Stomach (tissue), 4 donors: ENCODE data around the gene CAPN2.

Experiments
- CTCF ChIP-seq, 7 experiments: fragments of 450-650 bp in 4 of 7; fragments of 200-600 bp in 3 of 7; sonication (generic) in 3 of 7; IDR thresholded peaks; one replicate each; pipeline ENCODE4 v1.5.1; 2016 to 2019; ENCODE audit warnings: antibody characterized with exemption in 7 of 7, control low read depth in 2 of 7, mild to moderate bottlenecking in 1 of 7
- EP300 ChIP-seq: sonication (generic); formaldehyde crosslinking; IDR thresholded peaks from one replicate; pipeline ENCODE4 v1.6.1; 2017; ENCODE audit warnings: antibody characterized with exemption
- POLR2A ChIP-seq, 4 donors: fragments of 450-650 bp; IDR thresholded peaks; one replicate each; pipeline ENCODE4 v1.6.1; 2016; ENCODE audit warnings: antibody characterized with exemption in 4 of 4, control low read depth in 2 of 4, mild to moderate bottlenecking in 1 of 4, moderate library complexity in 1 of 4

- TF ChIP-seq CTCF (IDR thresholded peaks at IDR 0.05): peak in 5 of 7 experiments; percentile 34 to 78 (median 41)
- no peak for TF ChIP-seq POLR2A (IDR thresholded peaks at IDR 0.05)
- no peak for TF ChIP-seq EP300
These were observed 28.5 kb upstream of the CAPN2 start for GRCh38 chr1:223683586-223684487.
